ENCODE measurements around the gene NTNG1. TPM values are rescaled to one million over a fixed set of nuclear protein-coding genes. Genes with fewer than 3 reads are reported as not detected.

NTNG1 gene
- total RNA-seq, 2 donors from 2014 or later, result 0.26 to 4.9 TPM

- DNase-seq, result peak in 1 of 4 donors; percentile 5
- no peaks in the 10 kb centered on the region for H3K27me3 ChIP-seq
- H3K36me3 ChIP-seq (replicated peaks in 1 of 2; ENCODE audit: insufficient read depth in 1 of 2, low read depth in 2 of 2), result no peaks in the 10 kb centered on the region
- H3K4me3 ChIP-seq, result no peak overlapping the region
- ATAC-seq, result no peak
- no peaks in the 10 kb centered on the region for H3K4me1 ChIP-seq
- intact Hi-C loops (cut with DNase I), result no loop called here
- no peaks in the 10 kb centered on the region for H3K9me3 ChIP-seq
- H3K27ac ChIP-seq, result no peak overlapping the region
- TF ChIP-seq CTCF (IDR thresholded peaks at IDR 0.05), result no peak
- TF ChIP-seq POLR2A (IDR thresholded peaks at IDR 0.05), result no peak
- 52 to 59% methylated on average over 2 of the region's 2 CpGs for WGBS, 2 donors
These were observed 264.4 kb downstream of the NTNG1 start for GRCh38 chr1:107405236-107405635.

GRCh38 chr1:107407011-107407410, 266.2 kb downstream of the NTNG1 start:
- no peak overlapping the region for H3K27ac ChIP-seq
- H3K27me3 ChIP-seq, result no peaks in the 10 kb centered on the region
- intact Hi-C loops (cut with DNase I), result no loop called here
- no peak for ATAC-seq
- TF ChIP-seq CTCF (IDR thresholded peaks at IDR 0.05) (no peak), POLR2A (IDR thresholded peaks at IDR 0.05) (no peak)
- 60 to 64% methylated on average over 4 of the region's 4 CpGs for WGBS, 2 donors
- H3K9me3 ChIP-seq, result no peaks in the 10 kb centered on the region
- H3K4me1 ChIP-seq, result no peaks in the 10 kb centered on the region
- H3K4me3 ChIP-seq, result no peak overlapping the region
- H3K36me3 ChIP-seq (replicated peaks in 1 of 2; ENCODE audit: insufficient read depth in 1 of 2, low read depth in 2 of 2), result no peaks in the 10 kb centered on the region
- no peak for DNase-seq

GRCh38 chr1:107413546-107413945, 272.7 kb downstream of the NTNG1 start:
- no peaks in the 10 kb centered on the region for H3K27me3 ChIP-seq
- WGBS, 2 donors, result 55 to 58% methylated on average over 2 of the region's 2 CpGs
- intact Hi-C loops (cut with DNase I), result no loop called here
- H3K27ac ChIP-seq, result no peak overlapping the region
- TF ChIP-seq CTCF (IDR thresholded peaks at IDR 0.05), result no peak
- no peak for TF ChIP-seq POLR2A (IDR thresholded peaks at IDR 0.05)
- DNase-seq, result no peak
- no peaks in the 10 kb centered on the region for H3K36me3 ChIP-seq (replicated peaks in 1 of 2; ENCODE audit: insufficient read depth in 1 of 2, low read depth in 2 of 2)
- no peaks in the 10 kb centered on the region for H3K9me3 ChIP-seq
- no peak for ATAC-seq
- H3K4me1 ChIP-seq, result no peaks in the 10 kb centered on the region
- no peak overlapping the region for H3K4me3 ChIP-seq

- Histone ChIP-seq H3K9me3 (no peaks in the 10 kb centered on the region), H3K27me3 (no peaks in the 10 kb centered on the region), H3K36me3 (replicated peaks in 1 of 2; ENCODE audit: insufficient read depth in 1 of 2, low read depth in 2 of 2) (no peaks in the 10 kb centered on the region), H3K27ac (no peak overlapping the region), H3K4me3 (no peak overlapping the region), H3K4me1 (no peaks in the 10 kb centered on the region)
- ATAC-seq, result no peak
- WGBS, 2 donors, result 53 to 57% methylated on average over 2 of the region's 2 CpGs
- TF ChIP-seq POLR2A (IDR thresholded peaks at IDR 0.05) (no peak), CTCF (IDR thresholded peaks at IDR 0.05) (no peak)
- DNase-seq, result no peak
- intact Hi-C loops (cut with DNase I), result no loop called here
These were observed 273.1 kb downstream of the NTNG1 start for GRCh38 chr1:107413951-107414350.

- Histone ChIP-seq H3K36me3 (replicated peaks in 1 of 2; ENCODE audit: insufficient read depth in 1 of 2, low read depth in 2 of 2) (no peaks in the 10 kb centered on the region), H3K27ac (no peak overlapping the region), H3K4me1 (no peaks in the 10 kb centered on the region), H3K9me3 (no peaks in the 10 kb centered on the region), H3K4me3 (no peak overlapping the region), H3K27me3 (no peaks in the 10 kb centered on the region)
- intact Hi-C loops (cut with DNase I), result no loop called here
- no peak for DNase-seq
- 36 to 48% methylated on average over 3 of the region's 3 CpGs for WGBS, 2 donors
- no peak for TF ChIP-seq POLR2A (IDR thresholded peaks at IDR 0.05)
- TF ChIP-seq CTCF (IDR thresholded peaks at IDR 0.05), result no peak
- no peak for ATAC-seq
These were observed 273.7 kb downstream of the NTNG1 start for GRCh38 chr1:107414550-107414949.
